Measurements from ENCODE around the gene ZNF324B. TPM values are rescaled to one million over a fixed set of nuclear protein-coding genes. Genes with fewer than 3 reads are reported as not detected.
A peak's percentile ranks its signal among the peaks of the same experiment; 100 is the strongest.

Gene ZNF324B
- total RNA-seq, 6 experiments from 2014 or later = 3.8 to 5.9 (median 4.7) TPM

DNA sequence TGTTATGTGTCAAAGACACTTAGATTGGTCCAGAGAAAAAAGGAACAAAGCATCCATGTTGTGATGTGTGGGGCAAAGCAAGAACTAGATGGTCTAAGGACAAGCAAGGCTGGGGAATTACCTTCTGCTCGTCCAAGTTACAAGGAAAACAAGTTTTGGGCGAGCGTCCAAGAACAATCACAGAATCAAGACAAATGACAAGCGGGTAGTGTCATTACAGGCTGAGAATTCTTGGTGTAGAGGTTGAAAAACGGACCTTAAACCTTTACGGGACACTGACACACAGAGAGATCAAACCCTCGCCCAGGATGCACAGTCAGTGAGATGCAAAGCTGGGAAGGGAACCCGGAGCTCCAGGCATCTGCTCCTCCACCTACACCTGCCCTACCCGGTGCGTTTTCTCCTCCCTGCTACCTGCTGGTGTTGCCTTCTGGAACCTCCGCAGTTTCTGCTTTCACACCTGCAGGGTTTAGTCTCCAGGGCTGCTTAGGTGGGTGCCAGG, 515 bp upstream of the ZNF324B start:
- TF ChIP-seq, protein P1, sequence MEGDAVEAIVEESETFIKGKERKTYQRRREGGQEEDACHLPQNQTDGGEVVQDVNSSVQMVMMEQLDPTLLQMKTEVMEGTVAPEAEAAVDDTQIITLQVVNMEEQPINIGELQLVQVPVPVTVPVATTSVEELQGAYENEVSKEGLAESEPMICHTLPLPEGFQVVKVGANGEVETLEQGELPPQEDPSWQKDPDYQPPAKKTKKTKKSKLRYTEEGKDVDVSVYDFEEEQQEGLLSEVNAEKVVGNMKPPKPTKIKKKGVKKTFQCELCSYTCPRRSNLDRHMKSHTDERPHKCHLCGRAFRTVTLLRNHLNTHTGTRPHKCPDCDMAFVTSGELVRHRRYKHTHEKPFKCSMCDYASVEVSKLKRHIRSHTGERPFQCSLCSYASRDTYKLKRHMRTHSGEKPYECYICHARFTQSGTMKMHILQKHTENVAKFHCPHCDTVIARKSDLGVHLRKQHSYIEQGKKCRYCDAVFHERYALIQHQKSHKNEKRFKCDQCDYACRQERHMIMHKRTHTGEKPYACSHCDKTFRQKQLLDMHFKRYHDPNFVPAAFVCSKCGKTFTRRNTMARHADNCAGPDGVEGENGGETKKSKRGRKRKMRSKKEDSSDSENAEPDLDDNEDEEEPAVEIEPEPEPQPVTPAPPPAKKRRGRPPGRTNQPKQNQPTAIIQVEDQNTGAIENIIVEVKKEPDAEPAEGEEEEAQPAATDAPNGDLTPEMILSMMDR (IDR thresholded peaks at IDR 0.05) = no peak
- H3K4me3 Mint-ChIP-seq = peak overlapping the region; percentile 88
- H3K4me1 Mint-ChIP-seq (ENCODE audit: low read depth) = peaks cover 25% of the 10 kb centered on the region
- no peak for DNase-seq
- H3K27me3 Mint-ChIP-seq (ENCODE audit: insufficient read depth) = peaks cover 7% of the 10 kb centered on the region
- H3K36me3 Mint-ChIP-seq (ENCODE audit: low read depth) = peaks cover 27% of the 10 kb centered on the region
- H3K27ac Mint-ChIP-seq = peak overlapping the region; percentile 48; the same call in 1 of the 2 replicates
- peaks cover 27% of the 10 kb centered on the region for H3K9me3 Mint-ChIP-seq

DNA sequence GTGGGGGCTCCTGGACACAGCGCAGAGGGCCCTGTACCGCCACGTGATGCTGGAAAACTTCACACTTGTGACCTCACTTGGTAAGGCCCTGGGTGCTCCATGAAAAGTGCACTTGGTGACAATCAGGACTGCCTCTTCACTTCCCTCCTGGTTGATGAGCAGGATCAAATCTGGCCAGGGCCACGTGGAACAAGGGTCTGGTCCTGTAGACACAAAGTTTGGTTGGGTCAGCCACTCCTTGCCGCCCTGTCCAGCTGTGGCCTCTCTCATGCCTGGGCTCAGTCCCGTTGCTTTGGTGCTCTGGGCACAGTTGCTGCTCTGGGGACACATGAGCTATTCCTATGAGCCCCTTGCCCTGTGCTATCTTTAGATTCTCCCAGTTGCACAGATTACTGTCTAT, 2.3 kb downstream of the ZNF324B start:
- no peak overlapping the region for H3K27ac Mint-ChIP-seq
- no peak overlapping the region for H3K4me3 Mint-ChIP-seq
- TF ChIP-seq, protein P1 (IDR thresholded peaks at IDR 0.05) = no peak

DNA sequence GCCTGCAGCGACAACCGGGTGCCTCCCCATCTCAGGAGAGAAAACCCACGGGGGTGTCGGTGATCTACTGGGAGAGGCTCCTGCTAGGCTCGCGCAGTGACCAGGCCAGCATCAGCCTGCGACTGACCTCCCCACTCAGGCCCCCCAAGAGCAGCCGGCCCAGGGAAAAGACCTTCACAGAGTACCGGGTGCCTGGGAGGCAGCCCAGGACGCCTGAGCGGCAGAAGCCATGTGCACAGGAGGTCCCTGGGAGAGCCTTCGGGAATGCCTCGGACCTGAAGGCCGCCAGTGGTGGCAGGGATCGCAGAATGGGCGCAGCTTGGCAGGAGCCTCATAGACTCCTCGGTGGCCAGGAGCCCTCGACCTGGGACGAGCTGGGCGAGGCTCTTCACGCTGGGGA, 3.9 kb downstream of the ZNF324B start:
- peaks cover 25% of the 10 kb centered on the region for H3K4me1 Mint-ChIP-seq (ENCODE audit: low read depth)
- DNase-seq = no peak
- peaks cover 3% of the 10 kb centered on the region for H3K27me3 Mint-ChIP-seq (ENCODE audit: insufficient read depth)

More for the DNA sequence above, 2.3 kb downstream of the ZNF324B start:
- H3K27me3 Mint-ChIP-seq (ENCODE audit: insufficient read depth) = peaks cover 3% of the 10 kb centered on the region
- peaks cover 25% of the 10 kb centered on the region for H3K4me1 Mint-ChIP-seq (ENCODE audit: low read depth)
- peaks cover 13% of the 10 kb centered on the region for H3K9me3 Mint-ChIP-seq
- H3K36me3 Mint-ChIP-seq (ENCODE audit: low read depth) = peaks cover 33% of the 10 kb centered on the region
- DNase-seq = no peak

DNA sequence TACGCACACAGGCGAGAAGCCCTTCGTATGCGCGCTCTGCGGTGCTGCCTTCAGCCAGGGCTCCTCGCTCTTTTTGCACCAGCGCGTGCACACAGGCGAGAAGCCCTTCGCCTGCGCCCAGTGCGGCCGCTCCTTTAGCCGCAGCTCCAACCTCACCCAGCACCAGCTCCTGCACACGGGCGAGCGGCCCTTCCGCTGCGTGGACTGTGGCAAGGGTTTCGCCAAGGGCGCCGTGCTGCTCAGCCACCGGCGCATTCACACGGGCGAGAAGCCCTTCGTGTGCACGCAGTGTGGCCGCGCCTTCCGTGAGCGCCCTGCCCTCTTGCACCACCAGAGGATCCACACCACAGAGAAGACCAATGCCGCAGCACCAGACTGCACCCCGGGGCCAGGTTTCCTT, 4.7 kb downstream of the ZNF324B start:
- H3K27ac Mint-ChIP-seq = no peak overlapping the region
- peaks cover 23% of the 10 kb centered on the region for H3K36me3 Mint-ChIP-seq (ENCODE audit: low read depth)
- H3K9me3 Mint-ChIP-seq = no peaks in the 10 kb centered on the region
- no peak overlapping the region for H3K4me3 Mint-ChIP-seq
- TF ChIP-seq, protein P1 (IDR thresholded peaks at IDR 0.05) = no peak
- no peak for DNase-seq
- H3K27me3 Mint-ChIP-seq (ENCODE audit: insufficient read depth) = no peaks in the 10 kb centered on the region; the same call in 1 of the 2 replicates
- peaks cover 18% of the 10 kb centered on the region for H3K4me1 Mint-ChIP-seq (ENCODE audit: low read depth)

More for the DNA sequence above, 3.9 kb downstream of the ZNF324B start:
- Mint-ChIP-seq H3K4me3 (no peak overlapping the region), H3K36me3 (ENCODE audit: low read depth) (peaks cover 23% of the 10 kb centered on the region), H3K27ac (no peak overlapping the region), H3K9me3 (no peaks in the 10 kb centered on the region)
- TF ChIP-seq, protein P1 (IDR thresholded peaks at IDR 0.05) = no peak

DNA sequence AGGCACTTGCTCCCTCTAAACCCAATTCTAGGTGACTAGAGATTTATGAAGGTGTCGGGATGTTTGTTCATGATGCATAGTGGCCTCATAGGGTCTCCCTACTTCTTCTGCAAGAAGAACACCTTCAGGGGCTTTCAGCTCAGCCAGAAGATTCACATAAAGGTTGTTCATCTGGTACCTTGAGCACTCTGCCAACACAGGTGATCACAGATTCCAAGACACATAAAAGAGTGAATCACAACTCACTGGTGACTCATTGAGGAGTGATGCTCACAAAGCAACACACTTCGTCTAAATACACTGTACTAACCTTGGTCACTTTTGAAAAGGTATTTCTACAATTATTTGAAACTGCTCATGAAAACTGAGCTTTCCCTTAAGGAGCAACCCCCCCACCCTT, 8.6 kb downstream of the ZNF324B start:
- H3K9me3 Mint-ChIP-seq = no peaks in the 10 kb centered on the region
- peaks cover 14% of the 10 kb centered on the region for H3K36me3 Mint-ChIP-seq (ENCODE audit: low read depth)
- no peaks in the 10 kb centered on the region for H3K27me3 Mint-ChIP-seq (ENCODE audit: insufficient read depth)
- H3K27ac Mint-ChIP-seq = no peak overlapping the region
- H3K4me1 Mint-ChIP-seq (ENCODE audit: low read depth) = no peaks in the 10 kb centered on the region
- TF ChIP-seq, protein P1 (IDR thresholded peaks at IDR 0.05) = no peak
- H3K4me3 Mint-ChIP-seq = no peak overlapping the region
- no peak for DNase-seq

All from HFFc6 (cell line).